ENCODE measurements around the gene PELI2.

PELI2 gene

DNA sequence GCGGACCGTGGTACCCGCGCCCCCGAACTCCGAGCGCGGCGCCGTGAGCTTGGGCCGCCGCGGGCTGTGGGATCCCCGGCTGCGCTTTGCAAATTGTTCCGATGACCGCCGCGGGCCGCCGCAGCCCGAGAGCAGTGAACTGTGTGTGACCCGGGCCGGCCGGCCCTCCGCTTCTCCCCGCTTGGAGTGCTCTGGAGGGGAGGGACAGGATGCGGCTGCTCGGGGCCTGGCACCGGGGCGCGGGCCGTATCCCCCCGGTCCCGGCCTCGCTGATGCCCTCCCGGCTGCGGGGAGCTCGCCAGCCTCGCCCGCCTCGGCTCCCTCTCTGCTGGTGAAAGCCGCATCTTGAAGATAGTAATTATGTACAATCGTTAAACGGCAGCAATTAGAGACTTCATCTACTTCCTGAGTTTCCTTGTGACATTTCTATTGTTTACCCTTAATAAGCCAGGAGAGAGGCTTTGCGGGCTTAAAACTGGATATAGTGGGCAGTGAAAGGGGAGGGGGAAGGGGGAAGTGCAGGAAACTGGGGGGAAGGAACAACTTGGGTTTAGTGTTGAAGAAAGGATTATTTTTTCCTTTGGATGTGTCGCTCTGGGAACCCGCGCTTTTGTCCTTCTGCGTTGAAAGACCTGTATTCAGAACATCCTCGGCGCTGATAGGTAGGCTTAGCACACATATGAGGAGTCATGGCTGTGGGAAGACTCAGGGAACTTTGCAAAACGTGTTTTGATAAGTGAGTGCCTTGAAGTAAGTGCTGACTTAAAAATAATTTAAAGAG lies 1.2 kb downstream of the PELI2 start:
- peak; percentile 51 for DNase-seq (ENCODE audit: low spot score)

DNA sequence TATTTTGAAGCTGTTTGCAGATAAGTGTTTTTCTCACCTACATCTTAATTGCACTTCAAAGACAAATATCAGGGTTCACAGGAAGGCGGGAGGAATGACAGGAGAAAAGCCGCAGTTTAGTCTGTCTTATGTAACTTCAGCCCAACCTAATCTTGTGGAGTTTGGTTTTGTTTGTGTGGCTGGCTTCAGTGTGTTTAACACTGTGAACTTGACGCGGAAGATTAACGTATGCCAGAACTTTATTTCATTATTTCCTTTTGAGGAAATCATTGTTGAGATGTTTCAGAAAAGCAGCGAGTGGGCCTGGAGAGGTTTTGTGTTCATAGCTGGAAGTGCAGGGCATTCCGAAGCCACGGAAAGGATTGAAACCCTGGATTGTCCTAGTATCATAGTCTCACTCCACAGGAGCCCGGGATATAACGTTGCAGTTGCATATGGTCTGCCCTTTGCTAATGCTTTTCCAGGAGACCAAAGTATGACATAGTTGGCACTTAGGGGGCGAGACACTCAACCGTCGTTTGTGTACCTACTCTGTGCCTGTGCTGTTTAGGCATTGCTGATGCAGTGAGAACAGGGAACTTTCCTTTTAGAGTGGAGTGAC lies 2.0 kb downstream of the PELI2 start:
- peak; percentile 25 for DNase-seq (ENCODE audit: low spot score)

DNA sequence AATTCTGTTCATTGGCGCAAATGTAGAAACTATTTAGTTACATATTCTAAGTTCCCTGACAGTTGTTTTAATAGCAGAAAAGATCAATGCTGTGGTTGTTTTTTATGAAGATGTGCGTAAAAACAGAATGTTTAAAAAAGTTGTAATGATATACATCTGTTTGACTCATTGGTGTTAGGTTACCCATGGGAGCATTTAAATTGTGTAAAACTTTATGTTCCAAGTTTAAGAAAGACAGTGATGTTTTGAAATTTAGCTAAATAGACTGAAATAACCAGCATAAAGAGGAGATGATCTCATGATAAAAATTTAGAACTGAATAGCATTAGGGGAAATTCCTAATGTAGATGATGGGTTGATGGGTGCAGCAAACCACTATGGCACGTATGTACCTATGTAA lies 3.6 kb downstream of the PELI2 start:
- DNase-seq (ENCODE audit: low spot score): no peak

DNA sequence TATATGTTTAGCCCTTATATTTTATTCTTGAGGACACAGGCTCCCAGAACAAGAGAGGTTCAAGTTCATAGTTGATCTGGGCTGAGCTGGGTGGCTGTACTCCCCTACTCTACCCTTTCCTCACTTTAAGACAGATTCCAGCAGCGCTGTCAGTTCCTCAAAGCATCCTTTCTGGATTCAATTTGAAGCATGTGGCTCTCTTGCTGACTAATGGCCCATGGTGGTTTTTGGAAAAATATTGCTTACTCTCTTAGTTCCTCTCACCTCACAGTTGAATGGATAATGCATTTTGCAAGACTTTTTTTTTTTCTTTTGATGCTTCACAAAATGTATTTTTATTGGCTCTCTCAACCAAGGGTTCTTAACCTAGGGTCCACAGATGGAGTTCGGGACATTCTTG lies 4.1 kb downstream of the PELI2 start:
- DNase-seq (ENCODE audit: low spot score): no peak

DNA sequence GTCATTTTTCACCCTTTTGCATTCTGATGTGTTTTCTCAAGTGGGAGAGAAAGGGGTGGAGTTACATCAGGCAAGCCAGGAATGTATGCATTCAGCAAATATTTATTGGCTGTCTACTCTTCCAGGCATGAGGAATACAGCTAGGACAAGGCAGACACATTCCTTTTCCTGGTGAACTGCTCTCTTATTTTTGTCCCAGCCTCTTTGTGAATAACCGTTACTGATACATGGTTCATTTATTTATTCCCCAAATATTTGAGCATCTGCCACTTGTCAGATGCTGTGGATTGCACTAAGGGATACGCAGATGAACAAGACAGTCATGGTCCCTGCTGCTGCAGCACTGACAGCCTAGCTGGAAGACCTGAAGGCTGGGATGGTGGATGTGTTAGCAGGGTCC lies 6.1 kb downstream of the PELI2 start:
- DNase-seq (ENCODE audit: low spot score): no peak

DNA sequence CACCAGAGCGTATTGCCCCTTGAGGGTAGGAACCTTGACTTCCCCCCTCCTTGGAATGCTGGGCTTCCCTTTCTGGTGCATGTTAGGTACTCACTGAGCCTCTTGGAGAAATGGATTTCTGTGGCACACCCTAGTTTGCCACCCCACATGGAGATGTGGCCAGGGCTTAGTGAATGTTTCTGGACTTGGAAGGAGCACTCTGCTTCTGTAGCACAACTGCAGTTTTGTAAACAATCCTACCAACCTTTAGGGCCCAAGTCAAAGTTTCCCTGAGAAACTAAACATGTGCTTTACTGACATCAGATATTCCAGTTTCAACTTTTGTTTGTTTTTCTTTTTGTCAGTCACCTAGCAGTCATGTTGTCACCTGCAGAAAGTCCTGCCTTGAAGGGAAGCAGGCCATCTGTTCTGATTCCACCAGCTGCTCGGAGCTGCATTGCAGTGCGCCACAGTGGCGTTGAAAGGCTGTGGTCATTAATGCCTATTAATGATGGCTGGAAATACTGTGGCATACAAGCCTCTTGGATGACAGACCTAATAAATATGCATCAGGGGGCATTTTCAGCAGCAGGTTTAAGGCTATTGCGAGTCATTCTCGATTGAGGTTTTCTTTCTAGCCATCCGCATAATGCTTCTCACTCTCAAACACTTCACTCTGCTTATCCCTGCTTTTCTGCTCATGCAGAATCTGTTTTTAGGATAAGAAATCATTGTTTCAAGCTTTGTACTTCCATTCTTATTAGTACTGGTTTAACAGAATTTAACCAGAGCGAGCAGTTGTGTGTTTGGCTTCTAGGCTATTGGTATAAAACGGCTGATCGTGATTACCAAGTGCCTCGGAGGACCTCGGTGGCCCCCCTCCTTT lies 7.8 kb downstream of the PELI2 start:
- DNase-seq (ENCODE audit: low spot score): no peak

DNA sequence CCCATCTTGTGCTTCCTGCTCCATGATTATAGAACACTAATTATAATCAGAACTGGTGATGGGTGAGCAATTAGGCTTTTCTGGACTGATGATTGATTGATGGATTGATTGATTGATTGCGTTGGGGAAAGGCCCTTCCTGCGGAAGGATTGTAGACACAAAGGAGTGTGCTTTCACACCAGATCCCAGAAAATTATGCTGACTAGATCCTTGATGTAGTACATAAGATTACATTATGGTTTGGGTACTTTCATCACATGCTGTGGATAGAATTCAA lies 8.4 kb downstream of the PELI2 start:
- no peak for DNase-seq (ENCODE audit: low spot score)

DNA sequence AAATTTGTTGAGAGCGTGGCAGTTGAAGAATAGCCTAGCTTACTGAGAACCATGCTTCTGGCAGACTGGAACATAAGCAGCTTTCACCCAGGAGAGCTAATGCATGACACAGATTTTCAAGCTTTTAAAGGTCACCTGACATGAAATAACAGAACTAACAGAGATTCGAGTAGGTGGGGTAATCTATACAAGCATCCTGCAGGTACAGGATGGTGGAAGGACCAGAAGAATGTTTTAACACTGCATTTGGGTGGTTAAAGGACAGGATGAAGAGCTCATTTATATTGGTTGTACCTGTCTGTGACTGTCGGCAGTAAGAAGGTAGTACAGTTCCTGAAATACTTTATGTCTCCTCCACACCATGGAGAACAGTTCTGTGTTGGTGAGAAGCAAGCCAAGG lies 8.9 kb downstream of the PELI2 start:
- no peak for DNase-seq (ENCODE audit: low spot score)

DNA sequence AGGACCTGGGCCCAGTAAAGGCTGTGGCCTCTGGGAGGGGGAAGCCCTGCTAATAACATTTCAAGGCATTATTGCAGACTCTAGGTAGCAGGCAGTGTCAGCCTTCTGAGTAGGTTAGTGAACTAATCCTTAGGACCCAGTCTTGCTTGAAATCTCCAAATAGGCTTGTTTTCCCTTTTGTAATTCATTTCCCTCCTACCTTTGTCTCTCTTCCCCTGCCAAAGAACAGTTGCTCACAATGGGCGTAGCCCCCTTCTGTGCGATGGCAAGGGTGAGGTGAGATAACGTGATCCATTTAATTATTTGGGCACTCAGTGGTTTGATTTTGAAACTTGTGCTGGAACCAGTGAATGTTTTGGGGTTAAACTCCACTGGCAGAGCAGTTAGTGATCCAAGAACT lies 10.9 kb downstream of the PELI2 start:
- DNase-seq (ENCODE audit: low spot score): no peak

DNA sequence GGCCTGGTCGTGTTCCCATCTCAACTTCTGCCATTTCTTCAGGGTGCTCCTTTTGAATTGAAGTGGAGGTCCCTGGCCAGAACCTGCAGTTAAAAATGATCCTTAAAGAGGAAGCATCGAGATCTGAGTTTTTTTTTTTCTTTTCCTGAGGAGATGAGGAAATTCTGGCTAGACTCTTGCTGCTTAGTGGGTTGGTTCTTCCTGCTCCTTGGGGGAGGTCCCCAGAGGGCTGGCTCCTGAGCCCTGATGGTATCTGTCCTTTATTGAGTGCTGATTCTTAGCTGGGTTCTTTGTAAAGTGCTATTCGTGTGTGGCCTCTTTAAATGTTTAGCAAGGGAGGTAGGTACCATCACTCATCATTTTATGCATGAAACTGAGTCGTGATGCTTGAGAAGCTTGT lies 11.7 kb downstream of the PELI2 start:
- no peak for DNase-seq (ENCODE audit: low spot score)

DNA sequence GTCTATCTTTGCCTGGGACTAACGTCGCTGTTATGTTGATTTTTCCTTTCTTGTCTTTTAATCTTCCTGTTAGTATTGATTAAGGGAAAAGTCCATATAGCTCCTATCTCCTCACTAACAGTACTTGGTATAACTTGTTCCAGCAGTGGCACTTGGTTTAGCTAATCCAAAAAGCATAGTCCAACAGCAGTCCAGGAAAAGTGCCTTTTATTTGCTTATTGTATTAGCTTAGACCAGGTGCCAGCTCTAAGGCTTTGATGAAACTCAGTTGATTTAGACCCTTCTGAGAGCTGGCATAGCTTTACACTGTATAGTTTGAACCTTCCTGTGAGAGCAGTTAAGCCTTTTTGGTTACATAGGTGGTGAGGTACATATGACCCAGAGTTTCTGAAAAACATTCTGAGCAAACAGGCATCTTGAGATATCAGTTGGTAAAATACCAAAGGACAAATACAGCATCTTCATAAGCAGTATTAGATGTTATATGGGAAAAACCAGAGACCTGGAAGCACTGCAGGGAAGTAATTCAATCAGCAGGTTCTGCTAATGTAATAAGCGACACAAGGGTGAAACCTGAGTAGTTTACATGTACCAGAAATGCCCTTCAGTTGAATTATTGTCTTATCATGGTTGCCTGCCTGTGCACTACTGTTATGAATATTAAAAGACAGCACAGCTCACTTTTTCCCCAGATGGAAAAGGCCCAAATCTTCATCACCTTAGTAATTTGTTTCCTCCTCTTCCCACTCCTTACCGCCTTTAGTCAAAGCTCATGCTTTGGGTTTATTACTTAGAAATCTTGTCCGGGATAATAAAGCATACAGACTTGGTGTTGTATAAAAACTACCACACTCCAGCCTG lies 13.0 kb downstream of the PELI2 start:
- DNase-seq (ENCODE audit: low spot score): no peak

DNA sequence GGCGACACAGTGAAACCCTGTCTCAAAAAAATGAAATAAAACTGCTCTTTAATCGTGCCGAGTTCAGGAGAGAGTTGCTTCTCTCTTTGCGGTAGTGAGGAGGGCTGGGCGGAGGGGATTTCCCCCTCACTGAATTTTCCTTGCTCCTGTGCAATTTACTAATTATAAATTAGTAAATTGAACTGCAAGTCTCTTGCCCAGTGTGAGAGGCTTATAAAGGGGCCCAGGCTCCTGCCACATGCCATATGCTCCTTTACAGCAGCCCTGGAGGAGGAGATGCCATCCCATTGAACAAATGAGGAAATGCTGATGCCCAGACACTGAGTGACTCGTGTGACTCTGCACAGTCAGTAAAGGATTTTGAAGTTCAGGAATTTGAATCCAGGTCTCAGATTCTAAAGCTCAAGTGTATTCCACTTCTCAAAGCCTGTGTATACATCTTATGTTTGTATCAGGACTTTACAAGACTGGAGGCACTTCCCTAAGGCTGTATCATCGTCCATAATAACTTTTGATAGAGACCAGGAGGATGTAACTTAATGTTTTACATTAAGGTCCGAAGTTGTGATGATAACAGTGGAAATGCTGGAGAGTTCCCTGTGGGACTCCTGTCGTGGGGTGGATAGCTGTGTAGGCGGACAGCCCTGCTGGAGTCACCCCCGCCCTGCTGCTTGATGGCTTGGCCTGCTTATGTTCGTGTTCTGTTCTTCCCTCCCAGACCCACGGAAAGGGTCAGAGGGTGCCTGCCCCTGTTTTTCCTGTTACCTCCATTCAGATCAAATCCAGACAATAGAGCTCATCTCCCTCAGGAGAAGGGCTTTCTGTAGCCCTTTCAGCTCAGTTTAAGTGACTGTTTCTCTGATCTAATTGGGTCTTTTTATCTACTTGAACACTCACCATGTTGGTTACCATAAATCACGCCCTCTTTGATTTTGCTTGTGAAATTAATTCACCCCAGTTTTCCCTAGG lies 13.9 kb downstream of the PELI2 start:
- DNase-seq (ENCODE audit: low spot score): no peak

DNA sequence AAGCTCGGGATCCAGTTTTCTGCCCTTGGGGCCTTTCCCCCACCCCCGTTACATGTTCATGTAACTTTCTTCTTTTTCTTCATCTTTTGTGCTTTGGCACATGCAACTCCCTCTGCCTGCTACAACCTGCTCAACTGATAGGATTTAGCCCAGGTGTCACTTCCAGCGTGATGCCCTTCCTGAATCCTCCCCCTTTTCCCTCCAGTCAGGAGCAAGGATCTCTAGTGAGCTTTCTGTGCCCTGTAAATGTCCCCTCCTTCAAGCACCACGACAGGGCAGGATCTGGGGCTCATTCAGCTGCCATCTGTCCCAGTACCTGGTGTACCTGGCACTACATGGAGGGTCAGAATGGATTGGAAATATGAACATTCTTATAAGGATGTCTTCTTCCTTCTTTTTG lies 15.3 kb downstream of the PELI2 start:
- no peak for DNase-seq (ENCODE audit: low spot score)

DNA sequence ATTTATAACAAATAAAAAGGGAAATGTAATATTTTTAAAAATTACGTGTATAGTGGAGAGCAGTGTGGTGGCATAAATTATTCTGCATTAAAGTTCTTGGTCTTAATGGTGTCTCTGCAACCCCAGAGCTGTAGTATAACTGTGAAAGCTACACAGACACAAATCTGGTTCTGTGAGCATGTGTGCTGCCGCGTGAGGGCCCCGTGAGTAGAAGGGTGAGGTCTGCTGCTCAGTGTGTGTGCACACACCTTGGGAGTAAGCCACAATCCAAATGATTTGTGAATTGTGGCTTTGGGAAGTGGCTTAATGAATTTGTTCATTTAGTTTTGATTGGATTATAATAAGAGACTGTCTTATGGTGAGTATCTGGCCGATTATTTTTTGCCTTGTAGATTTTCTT lies 16.8 kb downstream of the PELI2 start:
- DNase-seq (ENCODE audit: low spot score): no peak

DNA sequence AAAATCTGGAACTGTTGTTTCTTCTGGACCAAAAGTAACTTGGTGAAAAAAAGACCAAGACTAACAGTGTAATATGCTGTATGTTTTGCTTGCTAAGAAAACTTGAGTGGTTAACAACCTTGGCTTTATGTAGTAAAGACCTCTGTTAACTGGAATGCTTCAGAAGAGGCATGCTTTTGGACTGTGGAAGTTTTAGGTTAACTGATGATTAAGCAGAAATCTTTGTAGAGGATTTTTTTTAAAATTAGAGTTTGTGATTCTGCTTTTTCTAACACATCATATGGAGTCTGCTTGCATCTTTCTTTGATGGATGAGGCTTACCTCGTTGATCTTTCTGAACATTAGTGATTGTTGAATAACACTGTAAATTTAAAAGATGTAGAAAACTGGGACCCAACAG lies 17.5 kb downstream of the PELI2 start:
- no peak for DNase-seq (ENCODE audit: low spot score)

DNA sequence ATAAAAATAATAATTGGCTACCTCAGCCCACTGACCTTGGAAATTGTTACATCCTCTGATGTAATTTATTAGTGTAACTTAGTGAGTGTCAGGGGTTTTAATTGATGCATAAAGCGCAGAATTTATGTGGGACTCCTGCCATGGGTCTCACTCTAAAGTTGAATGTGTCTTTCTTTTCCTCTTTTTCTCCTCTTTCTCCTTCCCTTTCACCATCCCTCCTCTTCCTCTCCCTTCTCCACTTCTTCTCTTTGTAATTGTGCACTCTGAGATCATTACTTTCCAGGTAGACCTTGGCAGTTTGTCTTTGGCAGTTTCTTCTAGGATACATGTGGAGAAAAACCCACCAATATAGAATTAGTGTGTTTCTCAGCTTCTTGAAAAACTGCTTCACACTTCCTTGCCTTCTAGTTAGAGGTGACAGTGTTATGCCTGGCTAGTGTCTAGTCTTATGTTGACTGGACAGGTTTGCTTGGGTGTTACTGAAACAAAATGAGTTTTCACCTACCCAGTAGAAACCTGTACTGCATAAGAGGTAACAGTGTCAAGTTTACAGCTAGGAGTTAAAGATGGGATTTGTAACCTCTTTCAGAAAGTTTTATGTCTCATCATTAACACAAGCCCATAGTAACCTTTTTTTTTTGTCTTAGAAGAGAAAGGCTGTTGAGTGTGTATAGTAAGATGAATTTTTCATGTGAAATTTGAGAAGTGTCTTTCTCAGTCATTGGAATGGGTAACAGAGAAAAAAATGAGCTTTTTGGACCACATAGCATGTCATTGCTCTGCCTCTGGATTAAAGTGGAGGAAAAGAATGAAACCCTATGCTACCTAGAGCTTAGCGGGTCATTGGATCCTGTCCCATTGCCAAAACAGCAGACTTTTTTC lies 18.6 kb downstream of the PELI2 start:
- no peak for DNase-seq (ENCODE audit: low spot score)

DNA sequence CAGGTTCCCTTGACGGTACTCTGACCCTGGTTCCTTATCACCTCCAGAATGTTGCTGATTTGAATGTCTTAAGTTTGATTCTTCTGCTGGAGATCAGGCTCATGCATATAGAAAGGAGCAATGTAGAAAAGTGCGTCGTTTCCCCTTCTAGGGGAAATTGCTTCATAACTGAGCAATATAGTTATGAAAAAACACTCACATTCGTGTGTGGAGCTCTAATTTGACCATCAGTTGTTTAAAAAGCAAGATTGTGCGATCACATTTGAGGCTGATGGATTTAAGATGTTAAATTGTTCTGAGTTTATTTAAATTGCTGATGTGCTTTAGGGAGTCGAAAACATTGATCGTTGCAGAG lies 19.2 kb downstream of the PELI2 start:
- DNase-seq (ENCODE audit: low spot score): no peak

DNA sequence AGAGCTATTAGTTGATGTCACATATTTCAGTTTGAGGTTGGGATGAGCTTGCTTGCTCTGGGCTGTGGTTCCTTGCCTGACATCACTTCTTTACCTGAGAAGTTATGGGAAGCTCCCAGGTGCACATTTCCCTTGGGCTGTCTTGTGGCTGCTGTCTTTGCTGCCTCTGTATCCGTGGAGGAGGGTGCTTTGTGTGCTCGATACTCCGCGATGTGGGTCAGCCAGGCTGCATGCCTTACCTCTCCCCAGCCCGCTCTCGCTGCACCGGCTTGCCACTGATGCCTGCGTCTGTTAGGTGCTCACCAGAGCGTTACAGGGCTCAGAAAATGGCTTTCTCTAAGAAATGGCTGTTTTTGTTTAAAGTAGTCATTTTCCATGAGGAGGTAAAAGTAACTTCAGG lies 19.6 kb downstream of the PELI2 start:
- DNase-seq (ENCODE audit: low spot score): no peak

DNA sequence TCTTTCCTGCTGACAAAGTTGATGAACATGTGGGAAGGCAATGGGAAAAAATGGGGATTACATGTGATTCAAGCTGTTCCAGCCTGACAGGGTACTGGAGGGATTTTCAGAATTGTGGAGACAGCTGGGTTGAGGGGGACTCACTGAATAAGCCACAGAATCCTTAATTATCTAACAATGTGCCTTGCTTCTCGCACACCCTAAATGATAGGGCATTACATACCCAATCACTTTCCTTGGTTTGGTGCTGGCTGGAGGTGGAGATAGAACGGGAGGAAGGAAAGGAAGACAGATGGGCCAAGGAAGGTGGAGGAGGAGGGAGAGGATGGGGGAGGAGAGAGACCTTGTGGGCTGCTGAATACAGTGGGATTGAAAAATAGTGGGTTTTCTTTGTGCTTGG lies 20.7 kb downstream of the PELI2 start:
- DNase-seq (ENCODE audit: low spot score): no peak

DNA sequence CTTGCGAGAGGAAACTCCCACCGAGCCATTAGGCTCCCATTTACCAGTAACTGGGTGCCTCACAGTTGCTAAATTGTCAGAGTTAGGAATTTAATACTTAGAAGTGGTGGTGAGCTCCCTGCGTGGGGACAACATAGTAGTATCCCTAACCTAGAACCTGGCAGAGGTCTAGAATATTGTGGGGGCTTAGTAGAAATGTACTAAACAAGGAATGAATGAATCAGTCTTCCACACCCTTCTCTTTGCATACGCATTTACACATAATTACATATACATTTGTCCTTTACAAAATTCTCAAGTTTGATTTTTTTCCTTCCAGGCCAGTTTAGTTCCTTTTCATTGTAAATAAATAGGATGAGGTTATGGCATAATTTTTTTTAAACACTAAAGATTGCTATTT lies 24.1 kb downstream of the PELI2 start:
- no peak for DNase-seq (ENCODE audit: low spot score)

Data from pons (tissue), 1 donor.